Measurements from ENCODE around the gene VPS13D.

The VPS13D gene

DNA sequence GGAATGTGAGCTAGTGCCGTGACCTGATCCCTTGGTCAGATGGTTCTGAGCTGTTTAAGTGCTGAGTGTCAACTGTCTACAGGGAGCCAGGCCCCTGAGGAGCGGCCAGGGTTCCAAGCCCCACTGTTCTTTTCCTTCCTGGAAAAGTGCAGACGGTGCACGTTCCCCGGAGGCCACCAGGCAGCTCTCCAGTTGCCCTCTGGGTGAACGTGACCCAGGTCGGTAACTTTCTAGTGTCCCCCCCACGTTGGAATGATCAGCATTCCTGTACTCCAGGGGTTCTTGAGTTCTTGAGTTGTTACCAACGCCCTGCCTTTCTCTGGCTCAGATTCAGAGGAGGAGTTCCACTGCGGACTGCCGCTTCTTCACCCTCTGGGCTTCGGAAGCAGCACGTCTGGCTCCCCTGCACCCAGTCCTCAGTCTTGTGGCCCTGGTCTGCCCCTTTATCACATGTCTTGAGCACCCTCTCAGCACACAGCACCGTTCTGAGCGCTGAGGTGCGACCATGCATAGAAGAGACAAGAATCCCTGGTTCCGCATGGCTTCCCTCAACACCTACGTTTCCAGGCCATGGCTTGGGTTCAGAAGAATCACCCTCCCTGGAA is 256.7 kb downstream of the VPS13D start:
- Mint-ChIP-seq H3K4me3 (no peak overlapping the region), H3K4me1 (peaks cover under 1% of the 10 kb centered on the region), H3K27ac (no peak overlapping the region), H3K36me3 (no peaks in the 10 kb centered on the region), H3K9me3 (no peaks in the 10 kb centered on the region)
- ATAC-seq: no peak
- DNase-seq (ENCODE audit: low spot score in 2 of 2): no peak

DNA sequence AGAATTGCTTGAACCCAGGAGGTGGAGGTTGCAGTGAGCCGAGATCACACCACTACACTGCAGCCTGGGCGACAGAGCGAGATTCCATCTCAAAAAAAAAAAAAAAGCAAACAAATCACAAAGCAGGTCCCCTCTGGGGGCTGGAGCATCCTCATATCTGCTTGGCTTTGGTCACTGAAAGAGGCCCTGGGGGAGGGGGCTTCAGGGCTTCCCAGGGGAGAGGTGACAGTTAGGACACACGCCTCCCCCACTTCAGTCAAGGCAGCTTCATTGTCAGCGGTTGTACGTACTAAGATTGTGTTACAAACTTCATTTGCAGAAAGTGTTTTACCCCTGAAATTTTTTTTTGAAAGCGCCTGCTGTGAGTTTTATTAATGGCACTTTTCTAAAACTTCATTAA is 257.7 kb downstream of the VPS13D start:
- H3K9me3 Mint-ChIP-seq: no peaks in the 10 kb centered on the region
- no peak for ATAC-seq
- H3K36me3 Mint-ChIP-seq: peaks cover under 1% of the 10 kb centered on the region
- H3K4me3 Mint-ChIP-seq: no peak overlapping the region
- no peaks in the 10 kb centered on the region for H3K4me1 Mint-ChIP-seq
- DNase-seq (ENCODE audit: low spot score in 2 of 2): no peak
- H3K27ac Mint-ChIP-seq: no peak overlapping the region

DNA sequence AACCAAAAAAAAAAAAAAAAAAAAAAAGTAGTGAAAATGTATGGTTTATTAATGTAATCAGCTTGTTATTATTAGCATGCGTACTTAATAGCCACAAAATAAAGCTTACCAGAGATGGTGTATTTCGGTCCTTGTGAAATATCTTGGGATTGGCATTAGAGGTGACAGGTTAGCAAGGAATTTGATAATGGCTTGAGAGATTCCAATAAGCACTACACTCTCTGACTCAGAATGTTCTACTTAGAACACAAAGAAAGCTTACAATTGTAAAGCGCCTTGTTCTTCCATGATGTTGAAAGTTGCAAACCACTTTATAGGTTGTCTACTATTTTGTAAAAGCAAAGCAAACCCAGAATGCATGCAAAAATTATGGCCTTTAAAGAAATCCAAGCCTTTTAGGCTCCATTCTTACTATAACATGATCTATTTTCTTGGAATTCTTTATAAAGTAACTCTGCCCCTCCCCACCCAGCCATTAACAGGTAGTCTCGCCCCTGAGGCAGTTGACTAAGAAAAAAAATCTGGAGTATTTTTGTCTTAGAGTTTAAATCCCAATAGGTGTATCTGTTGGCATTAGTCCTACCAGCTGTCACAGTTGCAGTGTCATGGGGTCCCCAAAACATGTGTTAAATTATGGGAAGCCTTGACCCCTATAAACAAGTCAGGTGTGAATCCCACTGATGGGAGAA is 259.0 kb downstream of the VPS13D start:
- no peak overlapping the region for H3K4me3 Mint-ChIP-seq
- H3K4me1 Mint-ChIP-seq: no peaks in the 10 kb centered on the region
- DNase-seq (ENCODE audit: low spot score in 2 of 2) (no peak), ATAC-seq (no peak)
- no peak overlapping the region for H3K27ac Mint-ChIP-seq
- H3K36me3 Mint-ChIP-seq: peaks cover 6% of the 10 kb centered on the region
- H3K9me3 Mint-ChIP-seq: no peaks in the 10 kb centered on the region

DNA sequence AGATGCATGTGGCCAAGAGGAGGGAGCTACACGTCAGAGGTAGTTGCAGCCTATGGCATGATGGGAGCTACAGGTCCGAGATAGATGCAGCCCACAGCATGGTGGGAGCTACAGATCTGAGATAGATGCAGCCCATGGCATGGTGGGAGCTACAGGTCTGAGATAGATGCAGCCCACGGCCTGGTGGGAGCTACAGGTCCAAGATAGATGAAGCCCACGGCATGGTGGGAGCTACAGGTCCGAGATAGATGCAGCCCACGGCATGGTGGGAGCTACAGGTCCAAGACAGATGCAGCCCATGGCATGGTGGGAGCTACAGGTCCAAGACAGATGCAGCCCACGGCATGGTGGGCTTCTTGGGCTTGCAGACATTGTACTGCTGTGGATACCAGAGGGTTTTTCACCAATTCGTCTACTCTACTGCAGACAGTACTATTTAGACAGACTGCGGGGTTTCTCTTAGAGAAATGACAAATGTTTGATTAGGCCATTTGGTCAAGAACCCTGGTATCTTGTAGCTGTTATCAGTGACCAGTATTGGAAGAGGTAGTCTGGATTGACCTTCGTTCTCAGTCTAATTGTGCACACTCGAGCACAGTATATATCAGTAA is 260.8 kb downstream of the VPS13D start:
- ATAC-seq: no peak

DNA sequence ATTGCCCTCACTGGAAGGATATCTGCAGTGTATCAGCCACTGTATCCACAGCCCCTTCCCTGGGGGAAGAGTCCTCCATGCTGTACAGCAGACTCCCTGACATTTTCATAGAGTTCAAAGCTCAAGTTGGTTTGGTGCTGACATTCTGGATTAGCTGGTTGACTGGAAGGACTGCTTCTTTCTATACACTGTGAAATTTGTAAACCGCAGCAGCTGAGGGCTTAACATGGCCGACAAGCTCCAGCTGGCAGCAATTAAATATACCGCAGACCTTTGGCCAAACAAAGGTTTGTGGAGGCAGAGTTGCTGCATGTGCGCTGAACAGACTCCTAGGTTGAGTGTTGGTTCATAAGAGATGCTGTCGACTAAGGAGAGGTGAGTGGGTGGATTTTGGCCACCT is 261.8 kb downstream of the VPS13D start:
- no peak for ATAC-seq
- H3K9me3 Mint-ChIP-seq: no peaks in the 10 kb centered on the region
- peaks cover 7% of the 10 kb centered on the region for H3K36me3 Mint-ChIP-seq
- H3K4me3 Mint-ChIP-seq: no peak overlapping the region
- no peak overlapping the region for H3K27ac Mint-ChIP-seq
- no peak for DNase-seq (ENCODE audit: low spot score in 2 of 2)
- no peaks in the 10 kb centered on the region for H3K4me1 Mint-ChIP-seq

More for the DNA sequence above, 260.8 kb downstream of the VPS13D start:
- Mint-ChIP-seq H3K27ac (no peak overlapping the region), H3K9me3 (no peaks in the 10 kb centered on the region), H3K4me3 (no peak overlapping the region), H3K4me1 (no peaks in the 10 kb centered on the region), H3K36me3 (peaks cover 6% of the 10 kb centered on the region)
- DNase-seq (ENCODE audit: low spot score in 2 of 2): no peak

DNA sequence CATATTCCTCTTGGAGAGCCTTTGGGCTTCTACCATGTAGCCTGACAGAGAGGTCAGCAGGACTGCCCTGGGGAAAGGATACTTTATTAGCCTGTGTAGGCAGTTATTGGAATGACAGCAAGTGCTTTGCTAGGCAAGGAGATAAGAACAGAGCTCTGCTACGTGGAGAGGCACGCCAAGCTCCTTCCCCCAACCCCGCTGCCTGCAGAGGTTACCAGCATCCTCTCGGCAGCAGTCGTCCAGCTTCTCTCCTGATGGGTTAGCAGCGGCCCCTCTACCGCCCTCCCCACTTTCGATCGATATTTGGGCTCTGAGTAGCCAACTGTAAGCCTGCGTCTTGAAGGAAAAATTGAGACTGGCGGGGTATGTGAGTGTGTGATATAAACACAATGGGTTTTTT is 265.9 kb downstream of the VPS13D start:
- peaks cover 20% of the 10 kb centered on the region for H3K36me3 Mint-ChIP-seq
- no peaks in the 10 kb centered on the region for H3K4me1 Mint-ChIP-seq
- H3K27ac Mint-ChIP-seq: peak overlapping the region; percentile 26
- ATAC-seq (no peak), DNase-seq (ENCODE audit: low spot score in 2 of 2) (no peak)
- H3K9me3 Mint-ChIP-seq: no peaks in the 10 kb centered on the region
- no peak overlapping the region for H3K4me3 Mint-ChIP-seq

DNA sequence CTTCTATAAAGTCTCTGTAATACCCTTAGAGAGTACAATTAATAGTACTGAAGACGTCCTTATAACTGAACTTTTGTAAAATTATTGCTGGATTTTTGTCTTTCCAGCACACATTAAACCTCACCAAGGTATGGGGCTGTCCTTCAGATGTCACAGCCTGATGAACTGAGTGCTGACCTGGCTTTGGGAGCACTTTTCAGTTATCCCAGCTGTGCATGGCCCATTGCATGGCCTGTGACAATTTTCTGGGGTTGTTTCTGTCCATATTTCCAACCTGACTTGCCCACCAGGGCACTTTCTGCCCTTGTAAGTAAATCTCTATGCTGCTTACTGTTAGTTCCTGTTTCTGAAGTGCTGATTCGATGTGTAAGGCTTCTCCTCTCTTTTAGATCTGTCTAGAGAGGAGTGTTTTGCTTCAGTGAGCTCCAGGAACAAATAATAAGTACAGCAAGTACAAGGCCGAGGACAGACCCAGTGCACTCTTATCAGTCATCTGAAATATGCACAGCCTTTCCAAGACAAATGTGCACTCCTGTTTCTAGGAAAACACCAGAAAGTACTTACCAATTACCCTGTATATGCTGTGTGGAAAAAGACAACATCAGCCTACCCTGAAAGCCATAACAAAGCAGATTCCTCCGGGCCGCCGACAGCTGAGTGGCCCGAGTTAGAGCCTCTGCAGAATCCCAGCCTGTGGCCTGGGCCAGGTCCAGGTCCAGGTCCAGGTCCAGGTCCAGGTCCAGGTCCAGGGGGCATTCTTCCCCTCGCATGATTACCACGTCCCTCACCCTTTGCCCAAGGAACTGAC is 266.5 kb downstream of the VPS13D start:
- H3K4me3 Mint-ChIP-seq: no peak overlapping the region
- no peaks in the 10 kb centered on the region for H3K9me3 Mint-ChIP-seq
- H3K4me1 Mint-ChIP-seq: peaks cover 1% of the 10 kb centered on the region
- peak overlapping the region; percentile 26 for H3K27ac Mint-ChIP-seq
- DNase-seq (ENCODE audit: low spot score in 2 of 2): no peak
- no peak for ATAC-seq
- H3K36me3 Mint-ChIP-seq: peaks cover 20% of the 10 kb centered on the region

DNA sequence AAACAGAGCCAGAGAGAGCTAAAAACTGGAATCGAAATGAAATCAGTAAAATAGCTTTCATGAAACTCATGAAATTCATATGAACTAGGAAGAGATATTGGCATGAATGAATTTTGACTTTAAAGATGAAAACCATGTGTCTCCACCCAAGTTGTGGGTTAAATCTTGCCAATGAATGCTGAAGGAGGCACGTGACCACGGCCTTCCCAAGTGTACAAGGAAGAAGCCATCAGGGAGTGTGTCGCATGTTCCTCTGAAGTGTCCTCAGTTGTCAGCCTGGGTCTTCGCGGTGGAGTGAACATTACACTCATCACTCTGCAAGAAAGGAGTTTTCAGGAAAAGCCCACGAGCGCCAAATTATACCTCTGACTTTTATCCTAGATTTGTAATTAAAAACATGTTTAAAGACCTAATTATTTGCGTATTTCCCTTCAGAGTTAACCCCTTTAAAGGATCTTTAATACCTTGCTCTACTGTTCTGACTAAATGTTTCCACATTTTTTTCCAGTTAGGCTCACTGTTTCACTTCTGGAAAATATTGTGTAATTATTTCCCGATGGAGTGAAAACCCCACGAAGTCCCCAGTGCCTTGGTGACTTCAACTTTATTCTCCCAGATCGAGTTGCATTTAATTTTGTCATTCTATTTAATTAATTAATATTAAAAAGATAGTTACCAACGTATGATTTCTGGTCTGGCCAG is 269.9 kb downstream of the VPS13D start:
- no peak overlapping the region for H3K4me3 Mint-ChIP-seq
- no peak for ATAC-seq
- peaks cover 27% of the 10 kb centered on the region for H3K36me3 Mint-ChIP-seq
- no peak overlapping the region for H3K27ac Mint-ChIP-seq
- peaks cover 24% of the 10 kb centered on the region for H3K4me1 Mint-ChIP-seq
- no peaks in the 10 kb centered on the region for H3K9me3 Mint-ChIP-seq
- DNase-seq (ENCODE audit: low spot score in 2 of 2): no peak

DNA sequence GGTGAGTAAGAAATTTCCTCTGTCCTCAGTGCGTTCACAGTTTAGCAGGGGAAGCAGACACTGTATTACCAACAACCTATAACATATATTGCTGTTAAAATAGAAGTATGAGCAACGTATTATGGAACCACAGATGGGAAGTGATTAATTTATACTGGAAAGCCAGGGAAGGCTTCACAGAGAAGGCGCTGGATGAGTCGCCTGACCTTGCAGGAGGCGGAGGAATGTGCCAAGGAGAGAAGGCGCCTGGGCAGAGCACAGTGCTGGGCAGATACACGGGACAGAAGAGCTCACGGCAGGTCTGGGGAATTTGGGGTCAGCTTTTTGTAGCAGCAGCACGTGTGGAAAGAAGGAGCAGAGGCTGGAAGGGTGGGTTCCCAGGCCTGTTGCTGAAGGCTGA is 271.8 kb downstream of the VPS13D start:
- ATAC-seq (no peak), DNase-seq (ENCODE audit: low spot score in 2 of 2) (no peak)
- H3K4me3 Mint-ChIP-seq: peak overlapping the region; percentile 29
- H3K36me3 Mint-ChIP-seq: peaks cover 25% of the 10 kb centered on the region
- no peaks in the 10 kb centered on the region for H3K9me3 Mint-ChIP-seq
- peaks cover 24% of the 10 kb centered on the region for H3K4me1 Mint-ChIP-seq
- H3K27ac Mint-ChIP-seq: peak overlapping the region; percentile 91

DNA sequence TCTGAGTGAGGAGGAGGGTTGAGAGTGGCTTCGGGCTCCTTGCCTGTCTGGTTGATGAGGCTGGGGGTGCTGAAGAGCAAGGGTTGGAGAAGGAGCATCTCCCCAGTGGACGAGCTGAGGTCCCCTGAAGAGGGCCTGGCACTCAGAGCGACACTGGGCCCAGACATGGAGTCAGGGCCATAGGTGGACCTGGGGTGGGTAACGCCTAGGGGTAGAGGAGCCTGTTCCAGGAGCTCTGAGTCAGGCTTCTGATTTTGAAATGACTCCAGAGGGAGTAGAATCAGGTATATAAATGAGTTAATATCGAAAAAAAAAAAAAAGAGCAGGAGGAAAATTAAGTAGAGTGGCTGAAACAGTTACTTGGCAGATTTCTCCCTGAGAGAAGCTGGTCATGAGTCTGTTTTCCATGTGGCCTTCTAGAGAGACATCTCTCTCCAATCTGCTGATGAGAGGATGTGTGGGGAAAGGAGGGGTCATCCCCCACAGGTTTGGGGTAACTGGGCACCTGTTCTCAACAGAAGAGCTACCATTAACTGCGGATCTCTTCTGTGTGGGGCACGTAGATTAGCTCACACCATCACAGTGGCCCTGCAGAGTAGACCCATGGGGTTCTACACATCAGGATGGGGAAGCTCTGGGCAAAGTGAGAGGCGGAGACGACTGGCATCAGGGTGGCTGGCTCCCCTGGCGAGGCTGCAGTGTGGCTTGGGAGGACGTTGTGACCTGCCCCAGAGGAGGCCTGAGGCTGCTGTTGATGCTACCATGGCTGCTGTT is 272.7 kb downstream of the VPS13D start:
- peaks cover 27% of the 10 kb centered on the region for H3K36me3 Mint-ChIP-seq
- peaks cover 24% of the 10 kb centered on the region for H3K4me1 Mint-ChIP-seq
- ATAC-seq (peak; percentile 97), DNase-seq (ENCODE audit: low spot score in 2 of 2) (peak in 1 of 2 donors; percentile 11)
- H3K27ac Mint-ChIP-seq: peak overlapping the region; percentile 91
- no peaks in the 10 kb centered on the region for H3K9me3 Mint-ChIP-seq
- H3K4me3 Mint-ChIP-seq: peak overlapping the region; percentile 29

DNA sequence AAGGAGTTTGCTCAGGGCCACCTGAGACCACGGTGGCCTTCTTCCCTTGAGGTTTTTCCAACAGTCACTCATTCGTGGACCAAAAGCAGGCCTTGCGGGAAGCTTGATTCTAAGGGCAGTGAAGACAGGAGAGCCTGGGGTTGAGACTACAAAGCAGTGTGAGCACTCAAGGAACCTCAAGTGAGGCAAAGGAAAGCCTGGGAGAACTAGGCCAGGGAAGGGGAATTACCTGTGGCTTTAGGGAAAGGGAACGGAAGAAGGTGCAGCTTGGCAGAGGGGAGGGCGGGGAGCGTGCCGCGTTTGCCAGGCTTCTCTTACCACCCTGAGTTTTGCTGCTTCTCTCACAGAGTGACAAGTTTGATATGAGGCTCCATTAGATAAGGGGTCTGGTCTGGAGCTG is 273.9 kb downstream of the VPS13D start:
- H3K4me3 Mint-ChIP-seq: no peak overlapping the region
- DNase-seq (ENCODE audit: low spot score in 2 of 2) (no peak), ATAC-seq (no peak)
- no peaks in the 10 kb centered on the region for H3K9me3 Mint-ChIP-seq
- H3K4me1 Mint-ChIP-seq: peaks cover 24% of the 10 kb centered on the region
- peak overlapping the region; percentile 91 for H3K27ac Mint-ChIP-seq
- peaks cover 19% of the 10 kb centered on the region for H3K36me3 Mint-ChIP-seq

DNA sequence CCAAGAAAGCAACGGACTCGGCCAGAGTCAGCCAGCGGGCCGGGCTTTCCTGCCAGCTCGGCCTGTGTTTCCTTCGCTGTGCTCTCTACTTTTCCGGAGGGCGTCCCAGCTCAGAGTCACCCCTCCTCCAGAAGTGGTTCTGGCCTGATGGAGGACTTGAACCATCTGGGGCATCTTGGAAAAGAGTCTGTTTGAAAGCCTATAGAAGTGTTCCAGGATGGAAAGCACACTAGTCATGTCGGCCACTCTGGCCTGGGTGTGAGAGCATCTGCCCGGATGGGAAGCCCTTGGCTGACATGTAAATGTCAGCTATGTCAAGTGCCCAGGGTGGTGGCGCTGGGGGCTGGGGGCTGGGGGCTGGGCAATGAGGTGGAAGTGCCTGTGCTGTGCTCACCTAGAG is 274.8 kb downstream of the VPS13D start:
- no peak for ATAC-seq
- H3K27ac Mint-ChIP-seq: no peak overlapping the region
- DNase-seq (ENCODE audit: low spot score in 2 of 2): no peak
- H3K4me3 Mint-ChIP-seq: no peak overlapping the region
- peaks cover 19% of the 10 kb centered on the region for H3K36me3 Mint-ChIP-seq
- peaks cover 27% of the 10 kb centered on the region for H3K4me1 Mint-ChIP-seq
- no peaks in the 10 kb centered on the region for H3K9me3 Mint-ChIP-seq

DNA sequence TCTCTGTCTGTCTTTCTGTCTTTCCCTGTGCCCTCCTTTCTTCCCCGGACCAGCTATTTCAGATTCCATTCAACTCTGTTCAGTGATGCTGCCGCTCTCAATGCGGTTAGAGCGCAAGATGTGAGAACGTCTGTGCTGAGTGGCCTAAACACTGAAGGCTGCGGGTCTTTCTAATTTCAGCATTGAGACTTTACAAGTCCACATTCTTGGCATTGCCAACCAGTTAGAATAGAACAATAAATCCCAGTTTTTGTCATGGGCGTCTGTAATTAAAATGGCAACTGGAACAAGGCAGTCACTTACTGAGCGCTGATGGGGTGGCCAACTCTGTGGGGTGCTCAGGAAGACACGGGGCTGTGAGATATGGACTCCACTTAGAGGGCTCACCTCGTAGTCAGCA is 275.4 kb downstream of the VPS13D start:
- ATAC-seq: no peak
- DNase-seq (ENCODE audit: low spot score in 2 of 2): no peak
- no peaks in the 10 kb centered on the region for H3K9me3 Mint-ChIP-seq
- H3K4me3 Mint-ChIP-seq: no peak overlapping the region
- peaks cover 34% of the 10 kb centered on the region for H3K4me1 Mint-ChIP-seq
- peak overlapping the region; percentile 73 for H3K27ac Mint-ChIP-seq
- peaks cover 21% of the 10 kb centered on the region for H3K36me3 Mint-ChIP-seq

DNA sequence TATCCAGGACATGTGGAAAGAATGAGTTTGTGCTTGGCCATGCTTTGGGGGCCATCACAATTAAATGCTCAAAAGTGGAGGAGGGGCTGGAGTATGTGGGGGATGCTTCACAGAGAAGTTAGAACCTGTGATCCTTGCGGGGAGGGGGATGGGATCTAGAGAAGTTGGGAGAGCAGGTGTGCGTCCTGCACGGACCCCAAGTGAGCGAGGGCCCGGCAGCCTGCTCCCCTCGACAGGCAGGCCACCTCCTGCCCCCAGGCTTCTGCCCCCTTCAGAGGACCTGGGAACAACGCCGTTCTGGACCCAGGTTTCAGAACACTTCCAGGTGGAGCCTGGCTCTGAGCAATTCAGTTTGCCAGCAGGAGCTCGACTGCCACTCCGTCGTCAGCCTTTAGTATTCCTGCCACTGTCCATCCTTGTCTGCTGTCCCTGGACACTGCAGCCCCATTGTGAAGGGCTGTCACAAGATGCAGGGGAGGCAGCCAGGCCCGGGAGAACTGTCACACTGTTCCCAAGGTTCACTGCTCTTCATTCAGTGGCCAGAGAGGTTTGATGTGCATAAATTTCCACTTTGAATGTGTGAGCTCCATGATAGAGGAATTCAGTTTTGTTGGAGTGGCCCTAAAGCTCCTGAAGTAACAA is 275.9 kb downstream of the VPS13D start:
- ATAC-seq (no peak), DNase-seq (ENCODE audit: low spot score in 2 of 2) (no peak)
- H3K9me3 Mint-ChIP-seq: no peaks in the 10 kb centered on the region
- H3K4me1 Mint-ChIP-seq: peaks cover 39% of the 10 kb centered on the region
- peak overlapping the region; percentile 73 for H3K27ac Mint-ChIP-seq
- no peak overlapping the region for H3K4me3 Mint-ChIP-seq
- H3K36me3 Mint-ChIP-seq: peaks cover 27% of the 10 kb centered on the region

Data from stimulated activated effector memory CD8-positive, alpha-beta T cell treated with anti-CD3 and anti-CD28 coated beads, Interleukin-12 subunit alpha, Interleukin-12 subunit beta, amount 100 ng/mL, for 72 hours (primary cell).